HepG2 (cell line): ENCODE data around the gene SLC2A4. TPM values are rescaled to one million over a fixed set of nuclear protein-coding genes. Genes with fewer than 3 reads are reported as not detected.
A peak's percentile ranks its signal among the peaks of the same experiment; 100 is the strongest.

Experiments
- AHR ChIP-seq: IDR thresholded peaks from 2 replicates; pipeline ENCODE4 v1.6.1; 2018; ENCODE audit warnings: missing genetic modification reagents, missing compliant biosample characterization
- ARID2 ChIP-seq: sonication (generic); formaldehyde crosslinking; IDR thresholded peaks from 2 replicates; pipeline ENCODE4 v1.8.1; 2022; ENCODE audit warnings: mild to moderate bottlenecking, missing genetic modification reagents, borderline replicate concordance
- BCL6 ChIP-seq: IDR thresholded peaks from 2 replicates; pipeline ENCODE4 v1.6.1; 2016; ENCODE audit warnings: missing genetic modification reagents, missing compliant biosample characterization
- ETV5 ChIP-seq: IDR thresholded peaks from 2 replicates; pipeline ENCODE4 v1.6.1; 2018; ENCODE audit warnings: missing biosample characterization, missing genetic modification reagents, inconsistent platforms, borderline replicate concordance
- HES4 ChIP-seq: sonication (generic); formaldehyde crosslinking; IDR thresholded peaks from 2 replicates; pipeline ENCODE4 v1.9.0; 2021; ENCODE audit warnings: mild to moderate bottlenecking, missing genetic modification reagents, borderline replicate concordance
- KDM5A ChIP-seq: fragments of 200-600 bp; sonication (generic); IDR thresholded peaks from 2 replicates; pipeline ENCODE4 v1.7.0; 2018; ENCODE audit warnings: antibody characterized with exemption, mild to moderate bottlenecking, low read length, borderline replicate concordance
- MED8 ChIP-seq: sonication (generic); formaldehyde crosslinking; IDR thresholded peaks from 2 replicates; pipeline ENCODE4 v1.8.1; 2023; ENCODE audit warnings: mild to moderate bottlenecking, missing genetic modification reagents; ENCODE audit not compliant: insufficient replicate concordance
- MTF2 ChIP-seq: sonication (generic); formaldehyde crosslinking; IDR thresholded peaks from 2 replicates; pipeline ENCODE4 v1.5.0; 2020; ENCODE audit warnings: missing genetic modification reagents, borderline replicate concordance
- NCOA1 ChIP-seq: sonication (generic); formaldehyde crosslinking; IDR thresholded peaks from 2 replicates; pipeline ENCODE4 v1.9.0; 2021; ENCODE audit warnings: missing genetic modification reagents
- NFIB ChIP-seq: sonication (generic); formaldehyde crosslinking; IDR thresholded peaks from 2 replicates; pipeline ENCODE4 v1.9.0; 2021; ENCODE audit warnings: missing genetic modification reagents, mild to moderate bottlenecking, borderline replicate concordance
- RAD51 ChIP-seq: fragments of 450-650 bp; IDR thresholded peaks from 2 replicates; pipeline ENCODE4 v1.6.1; 2016; ENCODE audit warnings: borderline replicate concordance
- TP53 ChIP-seq: sonication (generic); formaldehyde crosslinking; conservative IDR thresholded peaks from 2 replicates; pipeline ENCODE4 v1.4.0; 2020; ENCODE audit warnings: missing genetic modification reagents
- ZFYVE20 ChIP-seq: sonication (generic); formaldehyde crosslinking; IDR thresholded peaks from 2 replicates; pipeline ENCODE4 v1.8.0; 2023; ENCODE audit warnings: low read depth, mild to moderate bottlenecking, moderate library complexity, missing genetic modification reagents, borderline replicate concordance
- ZNF460 ChIP-seq: sonication (generic); formaldehyde crosslinking; IDR thresholded peaks from 2 replicates; pipeline ENCODE4 v1.5.1; 2020; ENCODE audit warnings: missing genetic modification reagents, mild to moderate bottlenecking, borderline replicate concordance
- ZNF510 ChIP-seq: sonication (generic); formaldehyde crosslinking; IDR thresholded peaks from 2 replicates; pipeline ENCODE4 v1.4.0; 2020; ENCODE audit warnings: low read depth, mild to moderate bottlenecking, missing genetic modification reagents
- ZSCAN31 ChIP-seq: sonication (generic); formaldehyde crosslinking; IDR thresholded peaks from 2 replicates; pipeline ENCODE4 v1.5.0; 2020; ENCODE audit warnings: low read depth, mild to moderate bottlenecking, missing genetic modification reagents
- polyA plus RNA-seq, 8 experiments: library from polyadenylated mRNA; depleted of rRNA in 3 of 8; stranded (reverse) in 7 of 8; unstranded in 1 of 8; fragments of >200 nt; fragmentation: Illumina TruSeq in 4 of 8; extraction: Trizol in 4 of 8; gene quantifications; 2 replicates each; pipeline versions ENCODE4 v1.2.1 to v1.2.3, GENCODE V29; 2011 to 2016; ENCODE audit warnings: low read depth in 4 of 8, missing spikeins in 1 of 8, mixed read lengths in 1 of 8; ENCODE audit not compliant: insufficient read depth in 1 of 8
- total RNA-seq, 5 experiments: library from RNA; depleted of rRNA; stranded (reverse); fragments of >200 nt; fragmentation: Illumina TruSeq; extraction: Trizol; gene quantifications; 2 replicates each; pipeline ENCODE4 v1.2.3, GENCODE V29; 2016; ENCODE audit warnings: low read depth in 1 of 5
- TF ChIP-seq, protein P1 (sequence below): sonication (generic); formaldehyde crosslinking; IDR thresholded peaks from 2 replicates; pipeline ENCODE4 v1.9.0; 2021; ENCODE audit warnings: missing genetic modification reagents, borderline replicate concordance
- TF ChIP-seq, protein P2 (sequence below): sonication (generic); formaldehyde crosslinking; IDR thresholded peaks from 2 replicates; pipeline ENCODE4 v1.8.1; 2022; ENCODE audit warnings: low read depth, mild to moderate bottlenecking, missing genetic modification reagents
- TF ChIP-seq, protein P3 (sequence below): sonication (generic); formaldehyde crosslinking; IDR thresholded peaks from 2 replicates; pipeline ENCODE4 v1.5.1; 2020; ENCODE audit warnings: mild to moderate bottlenecking, missing genetic modification reagents, moderate library complexity
- TF ChIP-seq, protein P4 (sequence below): sonication (generic); formaldehyde crosslinking; IDR thresholded peaks from 2 replicates; pipeline ENCODE4 v1.5.0; 2020; ENCODE audit warnings: missing genetic modification reagents, mild to moderate bottlenecking, borderline replicate concordance

Gene SLC2A4
- total and polyA plus RNA-seq, 2 of the 13 experiments (the other 11 are each of a cell fraction or from before 2014, with no cell fraction given): 4.9 to 5.8 TPM

DNA sequence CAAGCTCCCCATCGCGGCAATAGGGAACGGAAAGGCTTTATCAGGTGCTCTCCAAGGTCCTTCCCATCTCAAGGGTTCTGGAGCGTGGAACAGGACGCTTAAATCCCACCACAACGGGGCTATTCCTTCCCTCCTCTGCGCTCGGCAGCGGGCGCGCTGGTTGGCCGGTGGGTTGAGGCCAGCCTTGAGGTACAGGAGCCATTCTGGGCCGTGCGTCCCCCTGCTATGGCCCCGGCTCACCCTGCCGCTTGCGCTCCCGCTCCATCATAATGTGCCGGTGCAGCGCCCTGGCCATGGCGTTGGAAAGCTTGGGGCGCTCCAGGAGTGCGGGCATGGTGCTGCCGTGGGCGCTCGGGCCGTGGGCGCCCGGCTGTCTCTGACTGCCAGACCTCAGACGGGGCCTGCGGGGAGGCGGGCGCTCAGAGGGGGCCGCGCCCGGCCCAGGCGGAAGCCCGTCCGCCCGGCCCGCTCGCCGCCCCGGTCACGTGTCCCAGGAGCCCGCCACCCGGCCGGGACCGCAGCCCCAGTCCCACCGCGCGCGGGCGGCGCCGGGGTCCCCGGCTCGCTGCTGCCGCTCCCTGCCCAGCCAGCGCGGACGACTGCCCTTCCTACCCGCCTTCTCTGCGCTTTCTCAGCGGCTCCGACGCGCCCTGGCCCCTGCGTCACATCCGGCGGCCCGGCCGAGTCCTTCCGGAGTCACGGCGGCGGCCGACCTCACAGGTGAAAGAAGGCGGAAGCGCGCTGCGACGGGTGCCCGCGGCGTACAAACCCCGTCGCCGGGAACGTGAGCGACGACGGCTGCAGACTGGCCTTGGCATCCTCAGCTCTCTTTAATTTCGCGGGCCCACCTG lies 33.4 kb downstream of the SLC2A4 start, which contains the start of gene GPS2 (continued):
- TF ChIP-seq ZFYVE20 (no peak), ARID2 (CRISPR knock-in tag) (no peak), KDM5A (peak; percentile 81; the same call in 1 of the 2 replicates), BCL6 (CRISPR knock-in tag) (peak; percentile 34; the same call in 1 of the 2 replicates), ZNF460 (CRISPR knock-in tag) (no peak; the same call in 1 of the 2 replicates), AHR (CRISPR knock-in tag) (peak; percentile 87; the same call in 1 of the 2 replicates), MTF2 (CRISPR knock-in tag) (no peak), RAD51 (no peak), MED8 (CRISPR knock-in tag) (peak; percentile 21), NFIB (no peak), ZNF510 (CRISPR knock-in tag) (0 out of 2 replicates have a peak, but pooled peaks have one; percentile 57), ETV5 (peak; percentile 79), ZSCAN31 (no peak), TP53 (peak; percentile 83; the same call in 1 of the 2 replicates), NCOA1 (CRISPR knock-in tag) (no peak), HES4 (CRISPR knock-in tag) (no peak)
- TF ChIP-seq, protein P1, sequence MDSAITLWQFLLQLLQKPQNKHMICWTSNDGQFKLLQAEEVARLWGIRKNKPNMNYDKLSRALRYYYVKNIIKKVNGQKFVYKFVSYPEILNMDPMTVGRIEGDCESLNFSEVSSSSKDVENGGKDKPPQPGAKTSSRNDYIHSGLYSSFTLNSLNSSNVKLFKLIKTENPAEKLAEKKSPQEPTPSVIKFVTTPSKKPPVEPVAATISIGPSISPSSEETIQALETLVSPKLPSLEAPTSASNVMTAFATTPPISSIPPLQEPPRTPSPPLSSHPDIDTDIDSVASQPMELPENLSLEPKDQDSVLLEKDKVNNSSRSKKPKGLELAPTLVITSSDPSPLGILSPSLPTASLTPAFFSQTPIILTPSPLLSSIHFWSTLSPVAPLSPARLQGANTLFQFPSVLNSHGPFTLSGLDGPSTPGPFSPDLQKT (CRISPR knock-in tag): no peak
- TF ChIP-seq, protein P2, sequence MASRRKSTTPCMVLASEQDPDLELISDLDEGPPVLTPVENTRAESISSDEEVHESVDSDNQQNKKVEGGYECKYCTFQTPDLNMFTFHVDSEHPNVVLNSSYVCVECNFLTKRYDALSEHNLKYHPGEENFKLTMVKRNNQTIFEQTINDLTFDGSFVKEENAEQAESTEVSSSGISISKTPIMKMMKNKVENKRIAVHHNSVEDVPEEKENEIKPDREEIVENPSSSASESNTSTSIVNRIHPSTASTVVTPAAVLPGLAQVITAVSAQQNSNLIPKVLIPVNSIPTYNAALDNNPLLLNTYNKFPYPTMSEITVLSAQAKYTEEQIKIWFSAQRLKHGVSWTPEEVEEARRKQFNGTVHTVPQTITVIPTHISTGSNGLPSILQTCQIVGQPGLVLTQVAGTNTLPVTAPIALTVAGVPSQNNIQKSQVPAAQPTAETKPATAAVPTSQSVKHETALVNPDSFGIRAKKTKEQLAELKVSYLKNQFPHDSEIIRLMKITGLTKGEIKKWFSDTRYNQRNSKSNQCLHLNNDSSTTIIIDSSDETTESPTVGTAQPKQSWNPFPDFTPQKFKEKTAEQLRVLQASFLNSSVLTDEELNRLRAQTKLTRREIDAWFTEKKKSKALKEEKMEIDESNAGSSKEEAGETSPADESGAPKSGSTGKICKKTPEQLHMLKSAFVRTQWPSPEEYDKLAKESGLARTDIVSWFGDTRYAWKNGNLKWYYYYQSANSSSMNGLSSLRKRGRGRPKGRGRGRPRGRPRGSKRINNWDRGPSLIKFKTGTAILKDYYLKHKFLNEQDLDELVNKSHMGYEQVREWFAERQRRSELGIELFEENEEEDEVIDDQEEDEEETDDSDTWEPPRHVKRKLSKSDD (CRISPR knock-in tag): no peak
- TF ChIP-seq, protein P3, sequence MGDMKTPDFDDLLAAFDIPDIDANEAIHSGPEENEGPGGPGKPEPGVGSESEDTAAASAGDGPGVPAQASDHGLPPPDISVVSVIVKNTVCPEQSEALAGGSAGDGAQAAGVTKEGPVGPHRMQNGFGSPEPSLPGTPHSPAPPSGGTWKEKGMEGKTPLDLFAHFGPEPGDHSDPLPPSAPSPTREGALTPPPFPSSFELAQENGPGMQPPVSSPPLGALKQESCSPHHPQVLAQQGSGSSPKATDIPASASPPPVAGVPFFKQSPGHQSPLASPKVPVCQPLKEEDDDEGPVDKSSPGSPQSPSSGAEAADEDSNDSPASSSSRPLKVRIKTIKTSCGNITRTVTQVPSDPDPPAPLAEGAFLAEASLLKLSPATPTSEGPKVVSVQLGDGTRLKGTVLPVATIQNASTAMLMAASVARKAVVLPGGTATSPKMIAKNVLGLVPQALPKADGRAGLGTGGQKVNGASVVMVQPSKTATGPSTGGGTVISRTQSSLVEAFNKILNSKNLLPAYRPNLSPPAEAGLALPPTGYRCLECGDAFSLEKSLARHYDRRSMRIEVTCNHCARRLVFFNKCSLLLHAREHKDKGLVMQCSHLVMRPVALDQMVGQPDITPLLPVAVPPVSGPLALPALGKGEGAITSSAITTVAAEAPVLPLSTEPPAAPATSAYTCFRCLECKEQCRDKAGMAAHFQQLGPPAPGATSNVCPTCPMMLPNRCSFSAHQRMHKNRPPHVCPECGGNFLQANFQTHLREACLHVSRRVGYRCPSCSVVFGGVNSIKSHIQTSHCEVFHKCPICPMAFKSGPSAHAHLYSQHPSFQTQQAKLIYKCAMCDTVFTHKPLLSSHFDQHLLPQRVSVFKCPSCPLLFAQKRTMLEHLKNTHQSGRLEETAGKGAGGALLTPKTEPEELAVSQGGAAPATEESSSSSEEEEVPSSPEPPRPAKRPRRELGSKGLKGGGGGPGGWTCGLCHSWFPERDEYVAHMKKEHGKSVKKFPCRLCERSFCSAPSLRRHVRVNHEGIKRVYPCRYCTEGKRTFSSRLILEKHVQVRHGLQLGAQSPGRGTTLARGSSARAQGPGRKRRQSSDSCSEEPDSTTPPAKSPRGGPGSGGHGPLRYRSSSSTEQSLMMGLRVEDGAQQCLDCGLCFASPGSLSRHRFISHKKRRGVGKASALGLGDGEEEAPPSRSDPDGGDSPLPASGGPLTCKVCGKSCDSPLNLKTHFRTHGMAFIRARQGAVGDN (CRISPR knock-in tag): peak; percentile 93
- TF ChIP-seq, protein P4, sequence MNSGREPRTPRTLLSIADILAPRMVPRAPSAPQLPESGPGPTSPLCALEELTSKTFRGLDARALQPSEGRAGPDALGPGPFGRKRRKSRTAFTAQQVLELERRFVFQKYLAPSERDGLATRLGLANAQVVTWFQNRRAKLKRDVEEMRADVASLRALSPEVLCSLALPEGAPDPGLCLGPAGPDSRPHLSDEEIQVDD: peak; percentile 36; the same call in 1 of the 2 replicates
